Activated naive CD4-positive, alpha-beta T cell treated with anti-CD3 and anti-CD28 coated beads, Interleukin-2, amount 50 U/mL, for 24 hours (primary cell): ENCODE results near the gene DNAJB1.
A peak's percentile ranks its signal among the peaks of the same experiment; 100 is the strongest.

Experiments used
- H3K27ac Mint-ChIP-seq: one replicate; pipeline ENCODE4 v1.8.0; 2021; ENCODE audit warnings: mild to moderate bottlenecking, mixed read lengths
- H3K27me3 Mint-ChIP-seq: one replicate; pipeline ENCODE4 v1.8.0; 2021; ENCODE audit warnings: mixed read lengths
- H3K36me3 Mint-ChIP-seq: one replicate; pipeline ENCODE4 v1.8.0; 2021; ENCODE audit warnings: mixed read lengths
- H3K4me1 Mint-ChIP-seq: one replicate; pipeline ENCODE4 v1.8.0; 2021; ENCODE audit warnings: mixed read lengths
- H3K4me3 Mint-ChIP-seq: one replicate; pipeline ENCODE4 v1.8.0; 2021; ENCODE audit warnings: mild to moderate bottlenecking, mixed read lengths
- H3K9me3 Mint-ChIP-seq: one replicate; pipeline ENCODE4 v1.8.0; 2021; ENCODE audit warnings: mixed read lengths

DNAJB1 gene

GRCh38 chr19:14540741-14541525, 22.7 kb upstream of the DNAJB1 start:
- Mint-ChIP-seq H3K36me3 (no peaks in the 10 kb centered on the region), H3K27ac (peak overlapping the region; percentile 12), H3K27me3 (no peaks in the 10 kb centered on the region), H3K4me1 (peaks cover 39% of the 10 kb centered on the region), H3K9me3 (no peaks in the 10 kb centered on the region), H3K4me3 (no peak overlapping the region)

GRCh38 chr19:14536926-14537692, 18.9 kb upstream of the DNAJB1 start:
- no peaks in the 10 kb centered on the region for H3K36me3 Mint-ChIP-seq
- no peak overlapping the region for H3K4me3 Mint-ChIP-seq
- no peaks in the 10 kb centered on the region for H3K27me3 Mint-ChIP-seq
- no peaks in the 10 kb centered on the region for H3K9me3 Mint-ChIP-seq
- H3K4me1 Mint-ChIP-seq = peaks cover 45% of the 10 kb centered on the region
- H3K27ac Mint-ChIP-seq = no peak overlapping the region

GRCh38 chr19:14533450-14533849, 15.3 kb upstream of the DNAJB1 start:
- H3K36me3 Mint-ChIP-seq = no peaks in the 10 kb centered on the region
- H3K27ac Mint-ChIP-seq = no peak overlapping the region
- H3K4me3 Mint-ChIP-seq = no peak overlapping the region
- H3K27me3 Mint-ChIP-seq = no peaks in the 10 kb centered on the region
- H3K4me1 Mint-ChIP-seq = peaks cover 55% of the 10 kb centered on the region
- no peaks in the 10 kb centered on the region for H3K9me3 Mint-ChIP-seq

GRCh38 chr19:14530506-14530905, 12.3 kb upstream of the DNAJB1 start:
- Mint-ChIP-seq H3K4me1 (peaks cover 53% of the 10 kb centered on the region), H3K9me3 (no peaks in the 10 kb centered on the region), H3K27ac (no peak overlapping the region), H3K27me3 (no peaks in the 10 kb centered on the region), H3K4me3 (peak overlapping the region; percentile 28), H3K36me3 (no peaks in the 10 kb centered on the region)

- H3K9me3 Mint-ChIP-seq = no peaks in the 10 kb centered on the region
- H3K36me3 Mint-ChIP-seq = no peaks in the 10 kb centered on the region
- H3K27ac Mint-ChIP-seq = peak overlapping the region; percentile 98
- peak overlapping the region; percentile 96 for H3K4me3 Mint-ChIP-seq
- peaks cover 57% of the 10 kb centered on the region for H3K4me1 Mint-ChIP-seq
- H3K27me3 Mint-ChIP-seq = no peaks in the 10 kb centered on the region
Observed at GRCh38 chr19:14530005-14530348, 11.8 kb upstream of the DNAJB1 start.

- Mint-ChIP-seq H3K4me1 (peaks cover 57% of the 10 kb centered on the region), H3K36me3 (no peaks in the 10 kb centered on the region), H3K27ac (peak within 1 kb of the TSS; percentile 98), H3K9me3 (no peaks in the 10 kb centered on the region), H3K27me3 (no peaks in the 10 kb centered on the region), H3K4me3 (peak within 1 kb of the TSS; percentile 96)
Observed at GRCh38 chr19:14529254-14530004, 11.2 kb upstream of the DNAJB1 start, which contains the start of gene TECR. Gene TECR, plus strand, starts transcription at chr19:14529594. Its CDS starts 103 bp downstream, at chr19:14529697.

- peak overlapping the region; percentile 96 for H3K4me3 Mint-ChIP-seq
- no peaks in the 10 kb centered on the region for H3K36me3 Mint-ChIP-seq
- no peaks in the 10 kb centered on the region for H3K9me3 Mint-ChIP-seq
- H3K4me1 Mint-ChIP-seq = peaks cover 64% of the 10 kb centered on the region
- peak overlapping the region; percentile 98 for H3K27ac Mint-ChIP-seq
- H3K27me3 Mint-ChIP-seq = no peaks in the 10 kb centered on the region
Observed at GRCh38 chr19:14528419-14529253, 10.4 kb upstream of the DNAJB1 start.

- H3K4me3 Mint-ChIP-seq = no peak overlapping the region
- H3K4me1 Mint-ChIP-seq = peaks cover 65% of the 10 kb centered on the region
- H3K9me3 Mint-ChIP-seq = no peaks in the 10 kb centered on the region
- no peak overlapping the region for H3K27ac Mint-ChIP-seq
- no peaks in the 10 kb centered on the region for H3K36me3 Mint-ChIP-seq
- no peaks in the 10 kb centered on the region for H3K27me3 Mint-ChIP-seq
Observed at GRCh38 chr19:14526423-14526822, 8.2 kb upstream of the DNAJB1 start.

GRCh38 chr19:14525729-14526128, 7.5 kb upstream of the DNAJB1 start:
- Mint-ChIP-seq H3K4me1 (peaks cover 63% of the 10 kb centered on the region), H3K4me3 (no peak overlapping the region), H3K36me3 (no peaks in the 10 kb centered on the region), H3K27me3 (no peaks in the 10 kb centered on the region), H3K27ac (peak overlapping the region; percentile 53), H3K9me3 (no peaks in the 10 kb centered on the region)

- H3K4me1 Mint-ChIP-seq = peaks cover 67% of the 10 kb centered on the region
Observed at GRCh38 chr19:14520543-14520942, 2.3 kb upstream of the DNAJB1 start.

GRCh38 chr19:14519860-14520407, 1.7 kb upstream of the DNAJB1 start:
- Mint-ChIP-seq H3K4me1 (peaks cover 68% of the 10 kb centered on the region), H3K4me3 (peak overlapping the region; percentile 85), H3K36me3 (peaks cover 16% of the 10 kb centered on the region), H3K9me3 (no peaks in the 10 kb centered on the region), H3K27ac (peak overlapping the region; percentile 95), H3K27me3 (no peaks in the 10 kb centered on the region)

More at GRCh38 chr19:14520543-14520942, 2.3 kb upstream of the DNAJB1 start:
- no peaks in the 10 kb centered on the region for H3K27me3 Mint-ChIP-seq
- peaks cover 13% of the 10 kb centered on the region for H3K36me3 Mint-ChIP-seq
- peak overlapping the region; percentile 95 for H3K27ac Mint-ChIP-seq
- H3K4me3 Mint-ChIP-seq = no peak overlapping the region
- H3K9me3 Mint-ChIP-seq = no peaks in the 10 kb centered on the region

- peak overlapping the region; percentile 95 for H3K27ac Mint-ChIP-seq
- H3K36me3 Mint-ChIP-seq = peaks cover 20% of the 10 kb centered on the region
- no peaks in the 10 kb centered on the region for H3K9me3 Mint-ChIP-seq
- peak overlapping the region; percentile 85 for H3K4me3 Mint-ChIP-seq
- peaks cover 74% of the 10 kb centered on the region for H3K4me1 Mint-ChIP-seq
- H3K27me3 Mint-ChIP-seq = no peaks in the 10 kb centered on the region
Observed at GRCh38 chr19:14519245-14519859, 1.2 kb upstream of the DNAJB1 start.

GRCh38 chr19:14517446-14517839, 754 bp downstream of the DNAJB1 start:
- peak overlapping the region; percentile 93 for H3K4me3 Mint-ChIP-seq
- H3K27ac Mint-ChIP-seq = peak overlapping the region; percentile 67
- H3K36me3 Mint-ChIP-seq = peaks cover 20% of the 10 kb centered on the region
- H3K27me3 Mint-ChIP-seq = no peaks in the 10 kb centered on the region
- H3K9me3 Mint-ChIP-seq = no peaks in the 10 kb centered on the region
- peaks cover 67% of the 10 kb centered on the region for H3K4me1 Mint-ChIP-seq

GRCh38 chr19:14516746-14517438, 1.3 kb downstream of the DNAJB1 start:
- peaks cover 20% of the 10 kb centered on the region for H3K36me3 Mint-ChIP-seq
- peaks cover 61% of the 10 kb centered on the region for H3K4me1 Mint-ChIP-seq
- no peaks in the 10 kb centered on the region for H3K27me3 Mint-ChIP-seq
- H3K4me3 Mint-ChIP-seq = peak overlapping the region; percentile 93
- peak overlapping the region; percentile 67 for H3K27ac Mint-ChIP-seq
- no peaks in the 10 kb centered on the region for H3K9me3 Mint-ChIP-seq
